Heart left ventricle (tissue), 16 donors: ENCODE data around the gene CCL22. TPM values are rescaled to one million over a fixed set of nuclear protein-coding genes. Genes with fewer than 3 reads are reported as not detected.

Experiments used
- ATAC-seq, 4 donors: fragments of 200-7000 bp; cut with Tn5 transposase; one replicate each; pipeline ENCODE4 v1.9.1; 2020 to 2022; ENCODE audit warnings: moderate library complexity in 4 of 4, mild to moderate bottlenecking in 3 of 4, moderate number of reproducible peaks in 1 of 4
- DNase-seq, 5 donors: peaks; one replicate each; pipeline ENCODE4 v3.0.0-alpha.2; 2020
- H3K27ac ChIP-seq, 12 donors: fragments of 200-600 bp; sonication (generic) in 4 of 12; one replicate each; pipeline versions ENCODE4 v1.5.0 to v1.8.0; 2016 to 2022; ENCODE audit warnings: mild to moderate bottlenecking in 2 of 12
- H3K27me3 ChIP-seq, 9 donors: fragments of 200-600 bp; sonication (generic) in 2 of 9; one replicate each; pipeline versions ENCODE4 v1.5.1 to v1.8.0; 2016 to 2022; ENCODE audit warnings: mild to moderate bottlenecking in 3 of 9
- H3K36me3 ChIP-seq, 9 donors: fragments of 200-600 bp; sonication (generic) in 2 of 9; one replicate each; pipeline versions ENCODE4 v1.5.0 to v1.8.0; 2018 to 2022; ENCODE audit warnings: mild to moderate bottlenecking in 2 of 9
- H3K4me1 ChIP-seq, 12 donors: fragments of 200-600 bp; sonication (generic) in 4 of 12; one replicate each; pipeline versions ENCODE4 v1.5.0 to v1.8.0; 2016 to 2022; ENCODE audit warnings: mild to moderate bottlenecking in 3 of 12
- H3K4me3 ChIP-seq, 12 donors: fragments of 200-600 bp; sonication (generic) in 4 of 12; one replicate each; pipeline versions ENCODE4 v1.5.0 to v1.8.0; 2017 to 2022; ENCODE audit warnings: mild to moderate bottlenecking in 9 of 12, moderate library complexity in 4 of 12
- H3K9me3 ChIP-seq, 12 donors: fragments of 200-600 bp; sonication (generic) in 4 of 12; one replicate each; pipeline versions ENCODE4 v1.5.0 to v1.8.0; 2016 to 2022; ENCODE audit warnings: mild to moderate bottlenecking in 1 of 12
- CTCF ChIP-seq, 12 donors: fragments of 200-600 bp; sonication (generic) in 4 of 12; IDR thresholded peaks; one replicate each; pipeline versions ENCODE4 v1.5.0 to v1.8.0; 2018 to 2022; ENCODE audit warnings: antibody characterized with exemption in 12 of 12, mild to moderate bottlenecking in 5 of 12
- POLR2A ChIP-seq, 2 donors: fragments of 450-650 bp; IDR thresholded peaks; one replicate each; pipeline ENCODE4 v1.6.1; 2017; ENCODE audit warnings: antibody characterized with exemption in 2 of 2, mild to moderate bottlenecking in 2 of 2, moderate library complexity in 2 of 2
- WGBS, 4 donors: extraction: QIAGEN DNeasy Blood & Tissue Kit in 2 of 4; methylation state at CpG; one replicate each; pipeline versions ENCODE4 v1.1.5 to v1.1.7; 2013 to 2018; 5-methylcytosine and 5-hydroxymethylcytosine counted together
- intact Hi-C, 10 donors: fragments of 100-400 bp; cut with DNase I; formaldehyde crosslinking; loops; one replicate each; pipeline versions ENCODE4 v1.11.1 to v1.14.2; 2022
- polyA plus RNA-seq, 2 donors: library from polyadenylated mRNA; stranded (reverse); fragments of 200-250 nt; gene quantifications; one replicate each; pipeline ENCODE4 v1.2.3, GENCODE V29; 2013
- total RNA-seq, 9 donors: library from RNA; depleted of rRNA in 2 of 9; stranded (reverse); fragments of >200 nt in 2 of 9; fragmentation: NEBNext Ultra II Directional in 3 of 9; extraction: Animal tissue kit (Norgen Biotek cat#: 25700) in 3 of 9; gene quantifications; one replicate each; pipeline versions ENCODE4 v1.1.0 to v1.2.4, GENCODE V29; 2016 to 2023
- donor health status: ischemic (EF 13 %, LVEDD 7.1; RV severe dilation, severe dysfunction).
- donor health status: healthy with polysubstance abuse.
- donor health status: DM: no; HTN: yes; CAD: no.
- donor health status: DM: no; HTN: no; CAD: no.
- donor health status: ischemic (EF 25% LVEDD 6.9; RV normal size, moderate dysfunction).
- donor health status: ischemic (EF 25% LVEDD 5.7; RV mildly dilated, moderate dysfunction).
- donor health status: healthy.
- donor health status: DM: yes; HTN: yes; CAD: no.
- donor health status: ischemic (EF 35%, LVEDD 5.7; RV mildly dilated, moderate dysfunction).
- donor health status: nonischemic (EF 11% LVEDD 7.7; RV severe dilation, severe dysfunction).
- donor health status: DM: yes; HTN: yes; CAD: no.
- donor health status: PGD.
- donor health status: ischemic (EF 29% LVEDD 5.4; RV normal size, mild dysfunction).
- donor health status: nonischemic (EF 23%, LVEDD 6.1; RV moderate dilation, normal function).

The CCL22 gene
- total and polyA plus RNA-seq, 11 donors = 0.06 to 0.24 (median 0.12) TPM; not detected in 5

- TF ChIP-seq POLR2A (IDR thresholded peaks at IDR 0.05) = no peak
- TF ChIP-seq CTCF (IDR thresholded peaks at IDR 0.05) = no peak
- Histone ChIP-seq H3K36me3 (peaks cover 0 to 3% (median 0%) of the 10 kb centered on the region in 9 donors), H3K27ac (peak overlapping the region; percentile 73 to 97 (median 88)), H3K4me1 (peaks cover 0 to 49% (median 15%) of the 10 kb centered on the region in 12 donors), H3K27me3 (no peaks in the 10 kb centered on the region), H3K9me3 (no peaks in the 10 kb centered on the region), H3K4me3 (peak overlapping the region in 10 of 12 donors; percentile 61 to 88 (median 71))
- DNase-seq = peak in 1 of 5 donors; percentile 77
- intact Hi-C loops = loop anchor here (2.0 to 10.0 kb wide), 8 partner anchors 34 to 71 kb away; no protein-coding TSS in a partner anchor
- WGBS, 4 donors = 73 to 85% (median 75%) methylated on average over 12 to 15 of the region's 15 CpGs
- no peak for ATAC-seq
Observed at GRCh38 chr16:57371494-57372371, 13.2 kb downstream of the CCL22 start.

GRCh38 chr16:57372372-57373116 lies 14.0 kb downstream of the CCL22 start, which contains the start of gene CX3CL1:
TSS of gene CX3CL1 (plus strand) at chr16:57372490. CDS start at chr16:57372569, 79 bp downstream.
- WGBS, 4 donors = 4 to 13% (median 10%) methylated on average over 11 to 23 of the region's 23 CpGs
- intact Hi-C loops = loop anchor here (2.0 to 10.0 kb wide), 8 partner anchors 35 to 72 kb away; no protein-coding TSS in a partner anchor
- H3K9me3 ChIP-seq = no peaks in the 10 kb centered on the region
- peak within 1 kb of the TSS; percentile 30 to 88 (median 68) for H3K4me3 ChIP-seq
- H3K27ac ChIP-seq = peak within 1 kb of the TSS; percentile 84 to 97 (median 90)
- ATAC-seq (peak; percentile 76 to 87 (median 84)), DNase-seq (peak in 4 of 5 donors; percentile 76 to 84 (median 82))
- peaks cover 0 to 48% (median 15%) of the 10 kb centered on the region in 12 donors for H3K4me1 ChIP-seq
- peak in 9 of 12 donors; percentile 22 to 55 (median 31) for TF ChIP-seq CTCF (IDR thresholded peaks at IDR 0.05)
- peak in 1 of 2 donors; percentile 91 for TF ChIP-seq POLR2A (IDR thresholded peaks at IDR 0.05)
- H3K27me3 ChIP-seq = no peaks in the 10 kb centered on the region
- peaks cover 0 to 3% (median 0%) of the 10 kb centered on the region in 9 donors for H3K36me3 ChIP-seq

- TF ChIP-seq CTCF (IDR thresholded peaks at IDR 0.05) (no peak), POLR2A (IDR thresholded peaks at IDR 0.05) (no peak)
- Histone ChIP-seq H3K9me3 (no peaks in the 10 kb centered on the region), H3K4me3 (peak overlapping the region; percentile 30 to 88 (median 68)), H3K4me1 (peaks cover 0 to 52% (median 12%) of the 10 kb centered on the region in 12 donors), H3K36me3 (peaks cover 0 to 3% (median 0%) of the 10 kb centered on the region in 9 donors), H3K27me3 (no peaks in the 10 kb centered on the region), H3K27ac (peak overlapping the region; percentile 84 to 97 (median 90))
- intact Hi-C loops = loop anchor here (2.0 to 10.0 kb wide), 8 partner anchors 36 to 73 kb away; no protein-coding TSS in a partner anchor
- DNase-seq (no peak), ATAC-seq (peak in 2 of 4 donors; percentile 9 to 12)
- WGBS, 4 donors = 49 to 70% (median 57%) methylated on average over 6 to 9 of the region's 9 CpGs
Observed at GRCh38 chr16:57373117-57373947, 14.7 kb downstream of the CCL22 start.
